Measurements from ENCODE around the gene SELENOH. TPM values are rescaled to one million over a fixed set of nuclear protein-coding genes. Genes with fewer than 3 reads are reported as not detected.
A peak's percentile ranks its signal among the peaks of the same experiment; 100 is the strongest.

The SELENOH gene
- total RNA-seq, 2 donors from 2014 or later: 73.9 to 78.0 TPM

DNA sequence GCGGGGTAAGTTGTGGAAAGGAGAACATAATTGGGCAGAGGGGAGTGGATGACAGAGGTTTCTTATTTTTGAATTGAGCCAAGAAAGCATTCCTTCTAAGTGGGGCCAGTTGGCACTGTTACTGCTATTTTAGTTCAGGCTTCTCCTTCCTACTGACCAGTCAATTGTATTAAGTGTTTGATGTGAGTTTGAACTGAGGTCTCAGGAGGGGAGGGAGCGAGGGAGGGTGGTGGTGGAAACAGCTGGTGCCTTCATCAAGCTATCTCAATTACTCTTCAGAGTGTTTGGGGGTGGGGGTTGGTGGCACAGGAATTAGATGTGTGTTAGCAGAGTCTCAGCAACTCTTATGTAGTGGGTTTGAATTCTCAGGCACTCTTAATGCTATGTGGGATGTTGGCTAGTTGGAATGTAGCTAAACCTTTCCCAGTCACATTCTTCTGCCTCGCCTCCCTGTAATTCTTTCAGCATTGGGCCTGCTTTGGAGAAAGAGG lies 34.8 kb downstream of the SELENOH start:
- H3K36me3 ChIP-seq: no peaks in the 10 kb centered on the region
- H3K4me1 ChIP-seq (ENCODE audit: control insufficient read depth in 1 of 2, low read depth in 2 of 2): peaks cover 73 to 90% of the 10 kb centered on the region in 2 donors
- DNase-seq (ENCODE audit: low spot score): no peak
- peak overlapping the region; percentile 57 for H3K4me3 ChIP-seq
- ATAC-seq (ENCODE audit: insufficient number of reproducible peaks, low FRiP score, low read depth): no peak
- TF ChIP-seq, protein P1, sequence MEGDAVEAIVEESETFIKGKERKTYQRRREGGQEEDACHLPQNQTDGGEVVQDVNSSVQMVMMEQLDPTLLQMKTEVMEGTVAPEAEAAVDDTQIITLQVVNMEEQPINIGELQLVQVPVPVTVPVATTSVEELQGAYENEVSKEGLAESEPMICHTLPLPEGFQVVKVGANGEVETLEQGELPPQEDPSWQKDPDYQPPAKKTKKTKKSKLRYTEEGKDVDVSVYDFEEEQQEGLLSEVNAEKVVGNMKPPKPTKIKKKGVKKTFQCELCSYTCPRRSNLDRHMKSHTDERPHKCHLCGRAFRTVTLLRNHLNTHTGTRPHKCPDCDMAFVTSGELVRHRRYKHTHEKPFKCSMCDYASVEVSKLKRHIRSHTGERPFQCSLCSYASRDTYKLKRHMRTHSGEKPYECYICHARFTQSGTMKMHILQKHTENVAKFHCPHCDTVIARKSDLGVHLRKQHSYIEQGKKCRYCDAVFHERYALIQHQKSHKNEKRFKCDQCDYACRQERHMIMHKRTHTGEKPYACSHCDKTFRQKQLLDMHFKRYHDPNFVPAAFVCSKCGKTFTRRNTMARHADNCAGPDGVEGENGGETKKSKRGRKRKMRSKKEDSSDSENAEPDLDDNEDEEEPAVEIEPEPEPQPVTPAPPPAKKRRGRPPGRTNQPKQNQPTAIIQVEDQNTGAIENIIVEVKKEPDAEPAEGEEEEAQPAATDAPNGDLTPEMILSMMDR (IDR thresholded peaks at IDR 0.05): no peak
- no peaks in the 10 kb centered on the region for H3K27me3 ChIP-seq (replicated peaks; ENCODE audit: insufficient read depth)
- no peaks in the 10 kb centered on the region for H3K9me3 ChIP-seq
- peak overlapping the region in 1 of 2 donors; percentile 70 for H3K27ac ChIP-seq

DNA sequence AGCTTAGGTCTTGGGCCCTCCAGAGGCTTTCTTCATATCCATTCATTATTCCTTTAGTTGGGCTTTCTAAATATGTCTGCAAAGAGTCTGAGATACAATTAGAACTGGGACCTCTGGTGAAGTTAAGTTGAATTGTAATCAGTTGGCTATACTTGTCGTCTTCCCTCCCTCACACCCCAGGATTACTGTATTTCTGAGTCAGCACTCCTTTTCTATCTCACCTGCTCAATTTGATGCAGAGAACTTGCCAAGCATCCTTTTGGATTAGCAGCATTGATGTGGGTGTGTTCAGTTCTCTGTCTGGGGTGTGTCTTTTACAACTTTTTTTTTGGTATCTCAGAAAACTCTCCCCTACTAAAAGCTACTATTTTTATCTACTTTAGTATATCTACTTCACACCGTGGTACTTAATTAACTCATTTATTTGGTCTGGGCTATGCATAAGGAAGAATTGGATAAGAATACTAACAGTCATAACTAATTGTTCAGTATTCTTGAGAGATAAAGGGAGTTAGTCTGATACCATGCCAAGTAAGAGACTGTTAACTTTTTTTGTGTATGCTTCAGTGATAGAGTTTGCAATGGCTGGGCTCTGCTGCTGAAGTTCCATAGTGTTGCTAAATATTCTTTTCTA lies 35.4 kb downstream of the SELENOH start:
- Histone ChIP-seq H3K27me3 (replicated peaks; ENCODE audit: insufficient read depth) (no peaks in the 10 kb centered on the region), H3K4me1 (ENCODE audit: control insufficient read depth in 1 of 2, low read depth in 2 of 2) (peaks cover 76 to 94% of the 10 kb centered on the region in 2 donors), H3K4me3 (peak overlapping the region; percentile 57), H3K27ac (peak overlapping the region; percentile 70 to 87), H3K9me3 (no peaks in the 10 kb centered on the region), H3K36me3 (no peaks in the 10 kb centered on the region)
- TF ChIP-seq, protein P1 (IDR thresholded peaks at IDR 0.05): no peak
- no peak for DNase-seq (ENCODE audit: low spot score)
- ATAC-seq (ENCODE audit: insufficient number of reproducible peaks, low FRiP score, low read depth): no peak

DNA sequence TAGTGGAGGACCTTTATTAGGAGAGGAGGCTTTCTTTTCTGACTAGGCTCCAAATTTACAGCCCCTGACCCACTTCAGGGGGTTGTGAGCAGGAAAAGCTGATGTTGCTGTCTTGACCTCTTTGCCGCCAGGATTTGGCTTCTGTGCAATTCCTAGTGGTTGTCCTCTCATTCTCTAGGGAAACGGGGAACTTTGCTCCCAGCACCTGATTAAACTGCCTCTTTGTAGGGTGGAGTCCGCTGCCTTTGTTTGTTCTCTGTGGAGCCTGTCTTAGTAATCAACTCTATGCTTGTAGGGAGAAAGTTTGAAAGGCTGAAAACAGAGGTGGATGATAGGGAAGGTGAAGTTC lies 36.7 kb downstream of the SELENOH start:
- peak overlapping the region; percentile 42 for H3K4me3 ChIP-seq
- H3K36me3 ChIP-seq: no peaks in the 10 kb centered on the region
- DNase-seq (ENCODE audit: low spot score): no peak
- H3K27ac ChIP-seq: peak overlapping the region; percentile 70 to 87
- no peak for ATAC-seq (ENCODE audit: insufficient number of reproducible peaks, low FRiP score, low read depth)
- peaks cover 71 to 87% of the 10 kb centered on the region in 2 donors for H3K4me1 ChIP-seq (ENCODE audit: control insufficient read depth in 1 of 2, low read depth in 2 of 2)
- no peaks in the 10 kb centered on the region for H3K9me3 ChIP-seq
- no peaks in the 10 kb centered on the region for H3K27me3 ChIP-seq (replicated peaks; ENCODE audit: insufficient read depth)
- TF ChIP-seq, protein P1 (IDR thresholded peaks at IDR 0.05): no peak

DNA sequence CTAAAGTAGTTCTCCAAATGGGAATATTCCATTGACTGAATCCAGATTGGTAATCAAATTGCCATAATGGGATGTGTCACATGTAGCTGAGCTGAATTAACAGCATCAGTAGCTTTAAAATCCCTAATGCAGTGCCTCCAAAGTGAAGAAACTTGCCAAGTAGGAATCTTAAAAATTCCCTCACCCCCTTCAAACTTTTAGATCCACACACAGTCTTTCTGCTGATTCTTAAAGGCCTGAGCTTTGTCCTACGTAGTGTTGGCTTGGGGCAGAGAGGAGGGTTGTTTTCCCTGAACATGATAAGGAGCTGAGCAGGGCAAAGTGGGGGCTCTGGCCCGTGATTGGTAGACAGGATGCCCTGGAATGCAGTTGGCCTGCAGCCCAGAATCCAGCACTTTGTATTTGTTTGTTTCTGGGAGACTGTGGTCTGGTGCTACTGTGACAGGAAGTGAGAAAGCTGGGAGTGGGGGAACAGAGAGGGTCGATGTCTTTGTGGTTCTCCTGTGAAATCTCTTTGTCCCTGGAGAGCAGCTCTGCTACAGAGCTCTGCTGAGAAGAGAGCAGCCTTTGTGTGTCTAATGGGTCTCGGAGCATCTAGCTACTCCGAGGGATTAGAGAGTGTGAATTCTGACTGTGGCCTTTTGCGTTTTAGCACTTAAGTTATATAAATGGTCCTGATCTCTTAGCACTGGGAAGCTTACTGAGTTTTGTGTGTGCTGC lies 37.2 kb downstream of the SELENOH start:
- H3K4me3 ChIP-seq: peak overlapping the region; percentile 42
- H3K27ac ChIP-seq: peak overlapping the region; percentile 70 to 87
- H3K27me3 ChIP-seq (replicated peaks; ENCODE audit: insufficient read depth): no peaks in the 10 kb centered on the region
- TF ChIP-seq, protein P1 (IDR thresholded peaks at IDR 0.05): no peak
- peaks cover 67 to 82% of the 10 kb centered on the region in 2 donors for H3K4me1 ChIP-seq (ENCODE audit: control insufficient read depth in 1 of 2, low read depth in 2 of 2)
- no peaks in the 10 kb centered on the region for H3K36me3 ChIP-seq
- DNase-seq (ENCODE audit: low spot score) (peak; percentile 64), ATAC-seq (ENCODE audit: insufficient number of reproducible peaks, low FRiP score, low read depth) (peak; percentile 85)
- H3K9me3 ChIP-seq: no peaks in the 10 kb centered on the region

DNA sequence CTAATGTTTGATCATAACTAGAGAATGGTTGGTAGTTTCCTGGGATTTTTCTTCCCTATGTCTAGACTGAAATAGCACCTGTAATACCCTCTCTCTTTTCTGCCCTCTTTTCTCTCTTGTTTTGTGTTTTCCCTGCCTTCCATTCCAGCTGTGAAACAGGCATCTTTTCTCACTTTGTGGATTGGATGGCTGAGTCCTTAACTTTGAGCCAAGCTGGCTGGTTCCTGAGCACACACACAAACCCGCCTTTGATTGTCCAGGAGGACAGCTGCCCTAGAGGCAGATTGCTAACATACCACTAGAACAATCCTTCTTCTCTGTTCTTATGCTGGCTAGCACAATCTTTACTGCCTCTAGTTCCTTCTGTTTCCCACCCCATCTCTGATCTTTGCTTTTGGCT lies 38.0 kb downstream of the SELENOH start:
- ATAC-seq (ENCODE audit: insufficient number of reproducible peaks, low FRiP score, low read depth) (no peak), DNase-seq (ENCODE audit: low spot score) (no peak)
- H3K27ac ChIP-seq: peak overlapping the region; percentile 70 to 87
- H3K4me3 ChIP-seq: peak overlapping the region; percentile 42
- H3K4me1 ChIP-seq (ENCODE audit: control insufficient read depth in 1 of 2, low read depth in 2 of 2): peaks cover 62 to 81% of the 10 kb centered on the region in 2 donors
- H3K9me3 ChIP-seq: no peaks in the 10 kb centered on the region
- no peaks in the 10 kb centered on the region for H3K27me3 ChIP-seq (replicated peaks; ENCODE audit: insufficient read depth)
- H3K36me3 ChIP-seq: no peaks in the 10 kb centered on the region
- TF ChIP-seq, protein P1 (IDR thresholded peaks at IDR 0.05): no peak

Measured in thoracic aorta (tissue), 2 donors.